ENCODE results near the gene DGKG.

DGKG gene

DNA sequence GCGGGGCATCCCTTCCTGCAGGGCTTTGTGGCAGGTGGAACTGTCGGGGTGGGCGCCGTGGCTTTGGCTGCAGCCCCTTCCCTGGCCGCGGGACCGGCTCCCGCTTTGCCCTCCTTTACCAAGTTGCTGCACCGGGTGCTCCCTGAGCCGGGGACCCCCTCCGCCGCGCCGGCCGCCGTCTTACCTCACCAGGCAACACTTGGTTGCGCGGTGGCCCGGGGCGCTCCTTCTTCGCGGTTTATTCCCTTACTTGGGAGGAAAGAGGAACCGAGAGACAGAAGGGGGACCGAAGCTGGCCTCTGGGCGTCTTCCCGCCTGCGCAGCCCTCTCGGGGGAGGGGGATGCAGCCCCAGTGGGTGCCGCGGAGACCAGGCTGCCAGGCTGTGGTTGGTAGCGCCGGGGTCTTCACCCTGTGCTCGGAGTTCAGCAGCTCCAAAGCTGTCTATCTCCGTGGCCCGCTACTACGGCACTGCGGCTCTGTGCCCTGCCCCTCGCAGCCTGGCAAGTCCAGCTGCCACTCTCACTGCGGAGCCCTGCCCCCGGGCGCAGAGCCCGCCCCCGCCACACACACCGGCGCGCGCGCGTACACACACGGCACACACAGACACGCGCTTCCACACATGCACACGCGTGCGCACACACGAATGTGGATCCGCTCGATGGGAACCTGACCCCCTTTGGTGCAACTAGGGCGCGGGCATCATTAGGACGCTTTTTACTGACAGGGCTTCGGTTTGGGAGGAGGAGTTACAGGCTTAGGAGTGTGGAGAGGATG, at the start of gene DGKG:
Gene DGKG (minus strand): TSS at position 473 of the 775 bp plus-strand sequence. CDS start 41,775 bp downstream, outside the sequence.
- DNase-seq = peak; percentile 56

DNA sequence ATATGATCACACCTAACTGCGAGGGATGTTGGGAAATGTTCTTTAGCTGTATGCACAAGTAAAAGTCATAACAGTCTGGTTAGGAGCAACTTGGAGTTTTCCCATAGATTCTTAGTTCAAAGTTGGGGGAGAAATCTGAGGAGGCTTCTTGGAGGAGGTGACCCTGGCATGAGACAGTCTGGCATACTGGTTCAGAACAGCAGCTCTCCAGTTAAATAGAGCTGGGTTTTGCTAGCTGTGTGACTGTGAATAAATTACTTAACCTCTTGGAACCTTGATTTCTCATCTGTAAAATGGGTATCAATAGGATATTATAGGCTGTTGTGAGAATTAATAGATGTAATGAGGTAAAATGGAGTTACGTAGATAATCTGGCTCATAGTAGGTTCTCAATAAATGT, 49.1 kb upstream of the DGKG start:
- DNase-seq = no peak

DNA sequence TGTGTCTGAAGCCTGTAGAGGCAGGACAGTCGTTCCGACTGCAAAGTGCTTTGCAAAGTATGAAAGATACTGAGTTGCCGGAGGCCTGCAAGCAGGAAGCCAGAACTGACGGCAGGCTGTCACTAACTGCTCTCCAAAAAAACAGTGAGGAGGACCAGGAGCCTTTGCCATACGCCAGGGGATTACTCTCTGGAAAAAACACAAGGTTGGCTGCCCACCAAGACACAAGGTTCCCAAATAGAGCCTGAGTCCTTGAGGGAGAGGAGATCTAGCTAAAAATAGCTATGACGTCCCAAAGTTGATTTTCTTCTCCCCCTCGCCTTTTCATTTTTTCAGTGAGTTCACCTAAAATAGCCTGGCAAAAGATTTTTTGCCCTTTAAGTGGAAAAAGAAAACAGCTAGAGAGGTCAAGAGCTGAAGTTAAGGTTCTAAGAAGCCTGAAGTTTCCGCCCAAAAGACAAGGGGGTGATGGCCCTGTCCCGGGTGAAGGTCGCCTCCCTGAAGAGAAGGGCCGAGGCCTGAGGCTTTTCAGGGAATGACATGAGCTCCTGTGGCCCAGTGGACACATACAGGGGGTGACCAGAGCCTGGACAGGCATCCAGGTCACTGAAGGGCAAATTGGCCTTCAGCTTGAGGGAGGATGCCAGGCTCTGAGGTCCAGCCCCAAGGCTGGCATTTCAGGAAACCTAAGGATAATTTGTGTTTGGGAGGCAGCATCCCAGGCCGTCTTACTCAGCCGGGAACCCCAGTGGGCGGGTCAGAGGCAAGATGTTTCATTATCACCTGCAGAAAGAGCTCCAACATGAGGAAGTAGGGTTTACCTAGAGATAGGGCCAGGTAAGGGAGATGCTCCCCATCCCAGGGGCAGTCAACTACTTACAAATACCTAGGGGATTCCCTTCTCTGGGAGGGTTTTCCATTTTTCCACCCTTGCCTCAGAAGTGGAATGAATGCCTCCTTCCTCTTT, 44.9 kb upstream of the DGKG start:
- no peak for DNase-seq

DNA sequence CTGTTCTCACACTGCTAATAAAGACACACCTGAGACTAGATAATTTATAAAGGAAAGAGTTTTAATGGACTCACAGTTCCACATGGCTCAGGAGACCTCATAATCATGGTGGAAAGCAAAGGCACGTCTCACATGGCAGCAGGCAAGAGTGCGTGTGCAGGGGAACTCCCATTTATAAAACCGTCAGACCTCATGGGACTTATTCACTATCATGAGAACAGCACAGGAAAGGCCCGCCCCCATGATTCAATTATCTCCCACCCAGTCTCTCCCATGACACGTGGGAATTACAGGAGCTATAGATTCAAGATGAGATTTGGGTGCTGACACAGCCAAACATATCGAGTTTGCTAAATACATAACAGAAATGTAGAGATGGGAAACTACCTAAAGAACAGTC, 39.5 kb upstream of the DGKG start:
- DNase-seq = no peak

DNA sequence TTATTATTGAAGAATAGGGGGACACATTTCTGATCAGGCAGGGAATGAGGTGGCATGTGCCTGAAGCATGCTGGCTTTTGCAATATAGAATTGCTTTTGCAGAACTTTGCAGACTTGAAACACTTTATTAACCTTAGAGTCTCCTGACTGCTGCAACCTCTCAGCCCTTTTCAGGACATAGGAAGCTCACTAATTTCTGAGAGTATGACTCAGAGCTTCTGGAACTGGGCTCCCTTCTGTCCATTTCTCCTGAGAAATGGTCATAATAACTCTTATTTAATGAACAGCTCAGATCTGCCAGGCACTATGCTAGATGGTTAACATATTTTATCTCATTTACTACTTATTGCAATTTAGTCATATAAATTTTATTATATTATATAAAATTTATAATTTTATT, 38.6 kb upstream of the DGKG start:
- DNase-seq = no peak

DNA sequence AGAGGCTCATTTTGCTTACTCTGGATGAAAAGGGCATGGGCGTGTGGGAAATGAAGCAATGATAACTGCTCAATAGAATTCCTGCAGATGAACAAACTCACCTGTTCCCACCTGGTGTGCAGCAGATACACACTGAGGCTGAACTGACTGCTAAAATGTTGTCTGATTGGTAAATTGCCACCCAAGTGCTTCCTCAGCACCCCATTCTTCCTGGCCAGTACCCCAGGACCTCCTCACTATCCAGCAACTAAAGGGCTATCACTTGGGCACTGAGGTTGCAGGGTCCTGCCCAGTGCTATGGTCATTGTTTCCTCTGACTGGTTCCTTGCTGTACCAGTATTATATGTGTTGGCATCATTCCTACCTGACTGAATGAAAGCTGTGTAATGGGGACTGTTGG, 38.0 kb upstream of the DGKG start:
- DNase-seq = no peak

DNA sequence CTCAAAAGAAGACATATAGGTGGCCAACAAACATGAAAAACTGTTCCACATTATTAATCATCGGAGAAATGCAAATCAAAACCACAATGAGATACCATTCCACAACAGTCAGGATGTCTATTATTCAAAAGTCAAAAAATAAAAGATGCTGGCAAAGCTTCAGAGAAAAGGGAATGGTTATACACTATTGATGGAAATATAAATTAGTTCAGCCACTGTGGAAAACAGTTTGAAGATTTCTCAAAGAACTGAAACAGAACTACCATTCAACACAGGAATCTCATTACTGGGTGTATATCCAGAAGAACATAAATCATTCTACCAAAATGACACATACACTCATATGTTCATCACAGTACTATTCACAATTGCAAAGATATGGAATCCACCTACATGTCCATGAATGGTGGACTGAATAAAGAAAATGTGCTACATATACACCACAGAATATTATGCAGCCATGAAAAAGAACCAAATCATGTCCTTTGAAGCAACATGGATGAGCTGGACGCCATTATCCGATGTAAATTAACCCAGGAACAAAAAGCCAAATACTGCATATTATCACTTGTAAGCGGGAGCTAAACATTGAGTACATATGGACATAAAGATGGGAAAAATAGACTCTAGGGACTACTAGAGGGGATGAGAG, 32.7 kb upstream of the DGKG start:
- no peak for DNase-seq

DNA sequence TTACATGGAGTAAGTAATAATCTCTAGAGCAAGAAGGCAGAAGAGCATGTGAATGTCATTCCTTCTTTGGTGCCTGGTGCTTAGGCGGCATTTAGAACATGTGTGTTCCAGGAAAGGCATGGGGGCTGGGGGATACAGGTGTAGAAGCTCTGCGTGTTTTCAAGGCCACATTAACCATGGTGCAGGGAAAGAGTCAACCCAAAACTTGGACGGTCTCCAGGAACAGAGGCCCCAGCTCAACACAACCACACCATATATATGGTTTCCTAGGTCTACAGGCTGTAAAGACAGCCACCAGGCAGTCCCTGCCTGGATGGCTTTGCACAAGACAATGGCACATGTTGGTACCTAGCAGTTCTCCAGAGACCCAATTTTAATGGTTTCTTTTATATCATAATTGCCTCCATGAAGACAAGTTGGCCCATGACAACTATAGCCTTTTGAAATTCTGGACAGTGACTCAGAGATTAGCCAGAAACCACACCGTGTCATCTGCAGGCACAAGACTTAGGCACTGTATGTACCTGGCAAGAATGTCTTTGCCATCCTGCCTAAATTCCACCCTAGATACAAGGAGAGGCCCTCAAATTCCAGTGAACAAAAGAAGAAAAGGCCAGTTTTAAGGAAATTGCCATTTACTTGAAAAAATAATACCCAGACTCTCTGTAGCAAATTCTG, 25.0 kb upstream of the DGKG start:
- DNase-seq = no peak

DNA sequence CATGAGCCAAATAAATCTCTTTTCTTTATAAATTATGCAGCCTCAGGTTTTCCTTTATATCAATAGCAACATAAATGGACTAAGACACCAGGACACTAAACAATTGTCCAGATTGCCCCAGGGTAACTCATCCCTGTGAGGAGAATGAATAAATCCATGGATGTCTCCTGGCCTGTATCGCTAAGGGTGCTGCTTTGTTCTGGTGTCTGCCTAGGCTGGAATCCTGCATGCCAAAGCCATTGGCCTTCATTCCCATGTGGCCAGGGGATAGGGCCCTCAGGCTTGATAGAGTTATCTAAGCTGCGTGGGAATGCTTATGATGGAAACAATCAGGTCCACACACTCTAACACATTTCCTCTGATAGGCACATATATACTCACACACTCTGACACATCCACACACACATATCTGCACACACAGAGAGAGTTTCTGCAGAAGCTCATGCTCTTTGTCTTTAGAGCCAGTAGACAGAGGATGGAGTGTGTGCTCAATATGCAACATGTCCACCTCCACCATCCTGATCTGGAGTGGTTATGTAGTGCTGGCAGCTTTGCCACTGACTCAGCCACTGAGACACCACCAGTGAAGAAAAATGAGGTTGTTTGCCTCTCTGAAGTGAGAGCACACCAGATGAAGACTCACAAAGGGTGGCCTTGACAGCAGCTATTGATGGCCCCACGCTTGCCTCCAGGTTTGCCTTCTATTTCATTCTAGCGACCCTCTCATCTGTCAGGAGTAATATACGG, 24.0 kb upstream of the DGKG start:
- no peak for DNase-seq

DNA sequence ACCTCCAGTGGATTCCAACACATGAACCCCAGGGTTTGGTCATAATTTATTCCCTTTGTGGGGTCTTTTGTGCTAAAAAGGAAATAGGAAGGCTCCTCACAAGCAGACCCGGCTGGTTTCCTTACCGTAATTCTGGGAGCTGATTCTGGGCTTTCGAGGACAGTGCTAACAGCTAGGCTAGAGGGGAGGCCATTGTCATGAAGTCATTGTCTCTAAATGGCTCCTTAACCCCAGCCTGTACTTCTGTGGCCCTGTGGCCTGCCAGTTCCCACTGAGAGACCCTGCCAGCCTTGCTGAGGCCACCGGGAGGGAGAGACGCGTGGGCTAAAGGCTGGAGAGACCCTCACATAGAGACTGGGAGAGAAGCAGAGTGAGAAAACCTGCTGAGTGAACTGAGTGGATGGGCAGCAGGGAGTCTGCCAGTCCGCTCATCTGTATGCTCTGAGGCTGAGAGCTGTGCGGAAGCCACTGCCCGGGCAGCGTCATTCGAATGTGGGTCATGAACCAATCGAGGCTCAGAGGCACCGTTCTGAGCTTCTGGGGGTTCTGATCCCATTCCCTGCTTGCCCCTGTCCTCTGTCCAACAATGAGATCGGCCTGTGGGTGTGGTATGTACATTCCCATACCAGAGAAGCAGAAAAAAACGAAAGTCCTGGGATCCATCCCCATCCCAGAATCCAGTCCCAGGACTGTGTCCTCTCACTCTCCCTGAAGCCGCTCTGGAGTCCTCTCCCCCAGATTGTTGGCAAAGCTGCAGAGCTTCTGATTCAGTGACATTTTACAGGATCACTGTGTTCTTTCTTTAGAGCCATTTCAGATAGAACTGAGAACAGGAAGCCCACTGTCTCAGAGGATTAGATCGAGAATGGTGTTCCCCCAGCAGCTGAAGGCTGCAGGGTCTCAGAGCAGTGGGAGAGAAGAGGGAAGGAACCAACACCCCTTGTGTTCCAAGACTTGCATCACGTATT, 21.3 kb upstream of the DGKG start:
- DNase-seq = no peak

DNA sequence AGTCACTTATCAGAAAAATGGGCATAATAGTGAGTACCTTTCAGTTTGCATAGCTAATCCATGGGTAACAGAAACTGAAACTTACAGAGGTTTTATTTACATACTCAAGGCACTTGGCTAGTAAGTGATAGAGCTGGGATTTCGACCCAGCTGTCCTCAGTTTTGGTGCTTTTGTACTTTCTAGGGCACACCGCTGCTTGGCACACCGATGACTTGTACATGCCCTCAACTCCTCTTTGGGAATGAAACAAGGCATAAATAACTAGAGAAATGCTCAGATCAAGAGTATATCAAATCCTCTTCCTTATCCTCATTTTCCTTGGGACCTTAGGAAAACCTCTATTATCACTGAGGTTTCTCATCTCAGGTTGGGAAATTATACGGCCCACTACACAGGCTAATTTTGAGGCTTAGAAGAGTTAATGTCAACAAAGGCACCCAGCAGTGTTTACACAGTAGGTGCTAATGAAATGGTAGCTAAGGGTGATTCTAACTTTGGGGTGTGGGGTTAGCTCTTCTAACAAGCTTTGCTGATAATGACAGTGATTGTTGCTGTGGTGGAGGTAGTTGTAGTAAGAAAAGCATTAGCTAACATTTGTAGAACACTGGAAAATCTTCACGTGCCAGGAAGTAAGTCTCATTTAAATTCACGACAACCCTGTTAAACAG, 20.3 kb upstream of the DGKG start:
- no peak for DNase-seq

DNA sequence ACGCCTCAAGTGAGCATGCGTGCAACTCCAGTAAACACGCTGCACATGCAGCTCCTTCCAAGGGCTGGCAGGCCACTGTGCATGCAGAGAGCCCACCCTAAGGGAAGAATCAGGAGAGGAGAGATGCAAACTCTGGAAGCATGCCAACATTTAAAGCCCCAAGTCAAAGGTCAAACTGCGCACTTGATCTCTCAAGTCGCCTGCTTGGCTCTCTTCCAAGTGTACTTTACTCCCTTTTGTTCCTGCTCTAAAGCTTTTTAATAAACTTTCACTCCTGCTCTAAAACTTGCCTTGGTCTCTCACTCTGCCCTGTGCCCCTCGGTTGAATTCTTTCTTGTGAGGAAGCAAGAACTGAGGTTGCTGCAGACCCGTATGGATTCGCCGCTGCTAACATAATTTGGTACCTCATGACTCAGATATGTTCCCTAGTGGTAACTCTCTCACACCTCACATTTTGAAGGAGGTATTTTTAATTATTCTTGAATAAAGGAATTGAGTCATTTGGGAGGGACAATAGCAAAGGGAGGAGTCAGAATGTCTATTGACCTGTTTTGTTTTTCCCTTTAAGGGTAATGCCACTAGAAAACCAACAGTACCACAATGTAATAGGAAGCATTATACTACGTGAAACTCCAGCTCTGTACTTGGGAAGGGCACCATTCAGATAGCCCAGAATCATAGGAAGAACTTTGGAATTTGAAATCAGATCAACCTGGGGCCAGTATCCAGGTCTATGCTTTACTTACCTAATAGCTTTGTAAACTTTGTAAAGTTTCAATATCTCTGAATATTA, 19.6 kb upstream of the DGKG start:
- no peak for DNase-seq

DNA sequence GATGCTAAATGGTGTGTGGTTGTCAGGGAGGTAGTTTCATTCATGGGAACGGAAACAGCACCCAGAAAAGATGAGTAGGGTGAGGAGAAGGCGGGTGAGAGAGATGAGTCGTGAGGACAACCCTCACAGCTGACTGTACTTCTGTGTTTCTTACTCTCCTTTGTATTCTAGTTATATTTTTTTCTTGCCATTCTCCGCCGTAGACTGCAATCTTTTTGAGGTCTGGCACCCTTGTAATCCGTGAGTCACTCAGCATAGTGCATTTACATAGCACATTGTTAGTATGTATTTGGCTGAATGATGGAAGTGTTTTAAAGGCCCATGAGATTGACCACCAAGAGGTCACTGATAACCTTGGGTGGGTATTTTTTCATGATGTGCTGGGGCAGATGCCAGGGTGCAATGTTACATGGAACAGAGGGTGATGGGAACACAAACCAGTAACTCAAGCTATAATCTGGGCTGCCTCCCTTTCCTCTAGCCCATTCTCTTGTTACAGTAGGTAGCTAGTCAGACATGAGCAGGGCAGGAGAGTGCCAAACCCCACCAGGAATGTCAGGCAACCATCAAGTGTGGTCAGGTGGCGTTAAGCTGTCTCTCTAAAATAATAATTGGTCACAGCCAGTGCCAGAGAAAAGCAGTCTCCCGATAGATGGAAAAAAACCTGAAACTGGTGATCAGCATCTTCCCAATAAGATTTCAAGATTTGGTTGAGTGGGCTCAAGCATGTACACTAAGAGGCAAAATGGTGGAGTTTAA, 18.8 kb upstream of the DGKG start:
- no peak for DNase-seq

DNA sequence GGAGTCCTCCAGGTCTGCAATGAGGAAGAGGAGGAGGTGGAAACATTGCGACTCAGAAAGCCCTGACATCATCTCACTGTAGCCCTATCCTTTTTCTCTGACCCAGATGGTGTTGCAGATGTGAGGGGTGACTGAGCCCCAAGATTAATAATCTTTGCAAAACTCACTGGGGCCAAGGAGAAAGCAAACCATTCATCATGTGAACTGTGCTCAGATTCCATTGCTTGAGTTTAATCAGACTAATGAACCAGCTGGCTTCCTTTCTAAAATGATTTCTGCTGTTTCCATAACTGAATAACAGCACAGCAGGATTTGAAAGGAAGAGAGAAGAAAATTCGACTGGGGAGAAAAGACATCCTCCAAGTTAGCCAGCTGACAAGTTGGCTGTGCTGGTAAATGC, 13.4 kb upstream of the DGKG start:
- no peak for DNase-seq

DNA sequence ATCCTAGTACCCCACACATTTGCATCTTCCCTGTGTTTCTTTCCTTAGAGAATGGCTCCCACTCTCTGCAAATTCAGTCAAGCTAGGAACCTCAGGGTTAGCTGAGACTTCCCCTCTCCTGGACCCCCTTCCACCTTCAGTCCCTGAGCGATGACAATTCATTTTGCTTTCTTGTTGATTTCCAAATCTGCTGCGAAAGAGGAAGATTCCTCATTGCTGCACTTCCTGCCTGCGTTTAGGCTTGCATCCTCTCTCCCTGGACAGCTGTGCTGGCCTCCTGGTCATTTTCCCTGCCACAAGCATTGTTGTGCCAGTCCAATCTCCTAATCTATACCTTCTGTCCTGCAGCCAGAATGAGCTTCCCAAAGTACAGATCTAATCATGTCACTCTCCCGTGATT, 12.3 kb upstream of the DGKG start:
- no peak for DNase-seq

DNA sequence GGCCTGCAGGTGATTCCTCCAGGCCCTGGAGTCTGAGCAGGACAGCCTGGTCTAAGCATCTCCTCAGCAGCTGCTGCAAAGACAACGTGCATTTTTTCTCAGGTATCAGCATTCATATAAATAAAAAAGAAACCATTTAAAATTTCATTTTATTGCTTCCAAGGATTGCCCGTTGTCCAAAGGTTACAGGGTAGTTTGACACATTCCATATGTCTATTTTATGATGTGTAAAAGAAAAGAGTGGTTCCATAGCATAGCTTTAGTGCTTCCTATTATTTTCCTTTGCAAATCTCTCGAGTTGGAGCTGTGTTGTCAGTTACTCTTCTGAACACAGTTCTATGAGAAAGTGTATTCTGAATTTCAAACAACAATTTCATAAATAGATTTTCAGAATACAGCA, 7.2 kb upstream of the DGKG start:
- DNase-seq = no peak

DNA sequence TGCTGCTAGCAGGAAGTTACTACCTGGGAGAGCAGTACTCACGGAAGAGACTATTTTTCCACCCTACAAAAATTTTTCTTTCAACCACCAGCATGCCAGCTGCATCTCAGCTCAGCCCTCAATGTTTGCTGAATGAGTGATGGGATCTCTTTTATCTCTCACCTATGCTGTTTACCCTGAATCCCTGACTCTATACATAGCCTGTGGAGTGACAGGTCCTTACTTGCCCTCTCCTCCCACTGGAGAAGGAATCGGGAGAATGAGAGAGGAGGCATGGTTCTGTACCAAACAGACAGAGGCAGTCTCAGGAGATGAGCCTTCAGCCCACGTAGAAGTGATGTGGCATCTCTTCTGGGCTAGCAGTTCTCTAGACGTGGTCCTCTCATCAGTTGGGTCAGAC, 6.7 kb upstream of the DGKG start:
- DNase-seq = no peak

DNA sequence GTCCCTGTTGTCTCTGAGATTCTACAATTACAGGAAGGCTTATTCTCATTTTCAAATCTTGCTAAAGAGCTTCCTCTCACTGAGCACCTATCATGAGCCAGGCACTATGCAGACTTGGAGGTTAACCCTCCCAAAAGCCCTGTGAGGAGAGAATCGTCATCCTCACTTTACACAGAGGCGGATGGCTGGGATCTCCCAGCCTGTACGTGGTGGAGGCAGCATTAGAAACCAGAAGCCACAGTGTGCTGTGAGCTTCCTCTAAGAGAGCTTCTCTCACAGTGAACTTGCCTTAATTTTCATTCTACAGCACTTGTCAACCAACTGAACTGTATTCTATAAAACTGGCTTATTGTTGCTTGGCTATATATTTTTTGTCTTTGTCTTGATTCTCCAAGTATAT, 6.1 kb upstream of the DGKG start:
- DNase-seq = no peak

DNA sequence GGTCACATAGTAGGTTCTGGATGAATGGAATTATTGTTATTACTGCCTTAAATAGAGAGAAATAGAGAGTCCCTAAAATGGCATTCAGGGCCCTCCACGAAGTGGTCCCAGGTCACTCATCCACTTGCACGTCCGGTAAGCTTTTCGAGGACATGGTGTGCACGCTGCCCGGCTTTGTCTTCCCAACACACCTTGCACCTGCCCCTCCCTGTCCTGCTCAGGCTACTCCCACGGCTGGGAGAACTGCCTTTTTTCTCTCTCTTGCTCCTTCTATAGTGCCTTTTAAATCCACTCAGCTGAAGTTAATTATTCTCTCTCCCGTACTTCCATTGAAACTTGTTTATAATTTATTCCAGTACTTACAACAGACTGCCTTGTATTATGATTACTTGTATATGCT, 5.6 kb upstream of the DGKG start:
- no peak for DNase-seq

Measured in islet precursor cell (in vitro differentiated cells).